GM15510 (cell line): ENCODE results near the gene IL12RB1.

ENCODE experiments used
- POLR2A ChIP-seq: IDR thresholded peaks from 3 replicates; pipeline ENCODE4 v1.6.1; 2011; ENCODE audit warnings: borderline replicate concordance; ENCODE audit not compliant: insufficient read length; ENCODE audit errors: extremely low read depth

The IL12RB1 gene

DNA sequence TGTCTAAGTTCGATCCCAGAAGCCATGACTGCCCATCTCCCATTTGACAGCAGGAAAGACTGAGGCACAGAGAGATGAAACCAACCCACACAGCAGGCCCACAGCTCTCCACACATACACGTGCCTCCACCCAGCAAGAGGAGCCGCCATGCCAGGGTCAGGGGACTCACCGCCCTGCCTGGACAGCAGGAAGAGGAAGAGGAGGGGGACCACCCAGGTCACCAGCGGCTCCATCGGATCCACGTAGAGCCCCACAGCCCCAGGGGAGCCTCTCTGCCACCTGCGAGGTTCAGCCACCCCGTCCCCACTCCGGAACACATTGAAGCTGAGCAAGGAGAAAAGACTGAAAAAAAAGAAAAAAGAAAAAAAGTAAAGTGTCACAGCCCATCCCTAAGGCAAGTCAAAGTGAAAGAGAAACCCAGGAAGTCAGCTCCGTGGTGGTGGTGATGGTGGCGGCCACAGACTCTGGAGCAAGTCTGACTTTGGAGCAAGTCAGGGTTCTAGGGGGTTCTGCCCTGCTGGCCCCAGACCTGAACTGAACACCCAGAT lies at the start of gene IL12RB1:
IL12RB1 (minus strand) TSS at position 345 of the 549 bp plus-strand sequence; CDS start at position 234, 111 bp downstream.
- TF ChIP-seq POLR2A, result no peak

- TF ChIP-seq POLR2A, result no peak
These were observed 49.2 kb upstream of the IL12RB1 start for GRCh38 chr19:18135712-18136584.

GRCh38 chr19:18131841-18132596 lies 45.3 kb upstream of the IL12RB1 start:
- TF ChIP-seq POLR2A, result no peak

DNA sequence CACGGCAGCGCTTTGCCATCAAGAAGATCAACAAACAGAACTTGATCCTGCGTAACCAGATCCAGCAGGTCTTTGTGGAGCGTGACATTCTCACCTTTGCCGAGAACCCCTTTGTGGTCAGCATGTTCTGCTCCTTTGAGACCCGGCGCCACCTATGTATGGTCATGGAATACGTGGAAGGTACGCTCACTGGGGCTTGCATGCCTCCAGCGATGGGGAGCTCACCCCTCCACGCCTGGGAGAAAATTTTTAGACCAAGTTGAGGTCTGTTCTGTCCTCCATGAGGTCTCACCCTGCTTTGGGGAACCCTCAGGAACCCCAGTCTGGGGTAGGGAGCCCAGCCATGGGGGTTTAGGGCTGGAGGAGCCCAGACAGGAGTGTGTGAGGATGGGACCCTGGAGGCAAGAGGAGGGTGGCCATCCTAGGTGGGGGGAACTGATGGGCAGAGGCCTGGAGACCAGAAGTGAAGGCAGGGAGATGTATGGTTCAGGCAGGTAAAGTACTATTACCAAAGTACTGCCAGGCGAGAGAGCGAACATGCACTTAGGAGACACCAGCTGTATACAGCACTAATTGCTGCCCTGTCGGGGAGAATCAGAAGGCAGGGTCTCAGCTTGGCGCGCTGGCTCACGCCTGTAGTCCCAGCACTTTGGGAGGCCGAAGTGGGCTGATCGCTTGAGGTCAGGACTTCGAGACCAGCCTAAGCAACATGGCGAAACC lies 43.9 kb upstream of the IL12RB1 start:
- TF ChIP-seq POLR2A, result no peak

DNA sequence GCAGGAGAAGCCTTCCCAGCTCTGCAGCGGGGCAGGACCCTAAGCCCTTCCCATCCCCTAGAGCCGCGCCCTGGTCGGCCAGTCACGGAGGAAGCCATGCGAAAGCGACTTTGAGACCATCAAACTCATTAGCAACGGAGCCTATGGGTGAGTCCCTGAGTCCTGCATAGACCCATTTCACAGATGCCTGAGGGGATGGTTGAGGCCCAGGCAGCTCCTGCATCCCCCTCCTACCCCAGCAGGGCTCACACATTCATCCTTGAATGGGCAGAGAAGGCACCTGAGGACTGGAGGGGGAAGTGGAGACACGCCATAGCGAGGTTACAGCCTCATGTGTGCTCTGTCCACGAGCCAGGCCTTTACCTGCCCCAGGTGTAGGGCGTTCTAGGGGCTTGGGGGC lies 42.1 kb upstream of the IL12RB1 start:
- TF ChIP-seq POLR2A, result no peak

GRCh38 chr19:18128044-18128443 lies 41.3 kb upstream of the IL12RB1 start:
- no peak for TF ChIP-seq POLR2A

DNA sequence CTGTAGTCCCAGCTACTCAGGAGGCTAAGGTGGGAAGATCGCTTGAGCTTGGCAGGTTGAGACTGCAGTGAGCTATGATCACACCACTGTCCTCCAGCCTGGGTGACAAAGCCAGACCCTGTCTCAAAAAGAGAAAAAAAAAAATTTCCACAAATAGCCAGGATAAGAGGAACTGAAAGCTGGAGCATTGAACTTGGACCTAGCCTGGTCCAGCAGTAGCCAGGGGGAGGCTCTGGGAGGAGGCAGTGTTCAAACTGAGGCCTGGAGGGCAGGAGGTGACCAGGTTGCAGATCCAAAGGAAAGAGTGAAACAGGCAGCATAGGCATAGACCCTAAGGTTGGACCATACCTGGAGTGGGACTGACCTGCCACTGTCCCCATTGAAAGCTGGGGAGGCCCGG lies 39.4 kb upstream of the IL12RB1 start:
- no peak for TF ChIP-seq POLR2A

DNA sequence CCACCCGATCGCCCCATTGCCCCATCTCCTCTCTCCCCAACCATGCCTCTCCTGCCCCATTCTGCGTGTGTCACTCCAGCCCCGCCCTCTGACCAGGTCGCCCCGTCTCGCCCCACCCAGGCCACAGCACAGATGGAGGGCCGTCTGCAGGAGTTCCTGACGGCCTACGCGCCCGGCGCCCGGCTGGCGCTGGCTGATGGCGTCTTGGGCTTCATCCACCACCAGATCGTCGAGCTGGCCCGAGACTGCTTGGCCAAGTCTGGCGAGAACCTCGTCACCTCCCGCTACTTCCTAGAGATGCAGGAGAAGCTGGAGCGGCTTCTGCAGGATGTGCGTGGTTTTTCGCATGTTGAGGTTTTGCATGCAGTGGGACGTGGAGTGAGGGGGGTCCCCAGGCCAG lies 37.1 kb upstream of the IL12RB1 start:
- TF ChIP-seq POLR2A, result no peak

DNA sequence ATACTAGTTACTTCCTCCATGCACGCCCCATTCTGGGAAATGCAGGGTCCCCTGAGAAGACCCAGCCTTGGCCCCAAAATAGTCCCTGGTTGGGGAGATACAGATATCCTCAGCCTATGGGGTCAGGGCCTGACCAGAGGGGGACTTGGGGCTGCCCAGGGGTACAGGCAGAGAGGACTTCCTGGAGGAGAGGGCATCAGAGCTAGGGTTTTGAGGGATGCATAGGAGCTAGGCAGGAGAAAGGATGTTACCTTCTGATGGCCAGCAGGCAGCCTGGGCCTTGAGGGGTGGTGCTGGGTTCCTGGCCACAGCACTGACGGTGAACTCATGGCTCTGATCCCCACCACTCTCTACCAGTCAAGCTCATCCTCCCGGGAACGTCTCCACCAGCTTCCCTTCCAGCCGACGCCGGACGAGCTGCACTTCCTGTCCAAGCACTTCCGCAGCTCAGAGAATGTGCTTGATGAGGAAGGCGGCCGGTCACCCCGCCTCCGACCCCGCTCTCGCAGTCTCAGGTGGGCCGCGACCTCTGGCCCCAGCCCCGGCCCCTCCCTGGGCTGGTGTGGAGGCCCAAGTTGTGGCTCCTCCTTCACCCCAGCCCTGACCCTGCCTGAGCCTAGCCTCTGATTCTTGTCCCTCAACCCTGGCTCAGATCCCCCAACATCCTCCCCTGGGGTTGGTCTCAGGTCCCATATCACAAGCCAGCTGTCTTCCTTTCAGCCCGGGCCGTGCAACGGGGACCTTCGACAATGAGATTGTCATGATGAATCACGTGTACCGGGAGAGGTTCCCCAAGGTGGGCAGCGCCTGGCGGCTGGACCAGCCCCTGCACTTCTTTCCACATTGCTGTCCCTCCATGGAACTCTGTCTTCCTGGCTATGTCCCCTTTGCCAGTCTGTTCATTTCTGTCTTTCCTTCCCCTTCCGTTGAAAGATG lies 36.4 kb upstream of the IL12RB1 start:
- no peak for TF ChIP-seq POLR2A

- no peak for TF ChIP-seq POLR2A
These were observed 35.7 kb upstream of the IL12RB1 start for GRCh38 chr19:18122424-18122823.

DNA sequence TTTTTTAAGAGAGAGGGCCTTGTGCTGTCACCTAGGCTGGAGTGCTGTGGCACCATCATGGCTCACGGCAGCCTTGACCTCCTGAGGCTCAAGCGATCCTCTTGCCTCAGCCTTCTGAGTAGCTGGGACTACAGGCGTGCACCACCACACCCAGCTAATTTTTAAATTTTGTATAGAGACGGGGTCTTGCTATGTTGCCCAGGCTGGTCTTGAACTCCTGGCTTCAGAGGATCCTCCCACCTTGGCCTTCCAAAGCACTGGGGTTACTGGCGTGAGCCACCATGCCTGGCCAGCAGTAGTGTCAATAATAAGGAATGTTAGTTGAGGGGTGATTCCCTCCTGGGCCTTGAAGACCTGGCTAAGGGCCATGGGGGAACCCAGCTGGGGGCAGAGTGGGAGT lies 34.4 kb upstream of the IL12RB1 start:
- TF ChIP-seq POLR2A, result no peak

DNA sequence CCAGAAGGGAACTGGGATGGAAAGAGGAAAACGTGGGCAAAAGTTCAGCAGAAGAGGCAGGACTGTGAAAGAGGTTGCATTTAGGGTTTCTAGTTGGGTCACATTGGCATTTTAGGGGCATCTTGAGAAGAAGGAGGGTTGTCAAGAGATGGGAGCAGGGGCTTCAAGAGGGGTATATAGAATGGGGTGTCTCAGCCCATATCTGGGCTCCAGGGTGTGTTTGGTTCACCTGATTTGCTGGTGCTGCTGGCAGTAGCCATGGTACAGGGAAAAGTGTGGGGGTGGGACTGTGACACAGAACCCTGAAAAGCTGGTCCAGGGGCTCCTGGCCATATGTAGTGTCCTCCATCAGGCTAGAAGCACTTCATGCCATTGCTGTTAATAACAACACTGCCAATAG lies 33.4 kb upstream of the IL12RB1 start:
- no peak for TF ChIP-seq POLR2A

- TF ChIP-seq POLR2A, result no peak
These were observed 33.0 kb upstream of the IL12RB1 start for GRCh38 chr19:18119717-18120105.
